HG02870 (cell line): Measurements from ENCODE around the gene EID2.

Source experiments
- ATAC-seq: cut with Tn5 transposase; IDR thresholded peaks from one replicate; pipeline ENCODE4 v1.9.1; 2021; ENCODE audit warnings: mild to moderate bottlenecking, moderate library complexity; ENCODE audit not compliant: unreplicated experiment

Gene EID2

GRCh38 chr19:39539165-39539517 is 820 bp downstream of the EID2 start:
- ATAC-seq: no peak

- ATAC-seq: no peak
Observed at GRCh38 chr19:39533791-39534190, 6.2 kb downstream of the EID2 start.

GRCh38 chr19:39533003-39533512 is 6.9 kb downstream of the EID2 start:
- no peak for ATAC-seq

- peak; percentile 89 for ATAC-seq
Observed at GRCh38 chr19:39532233-39533002, 7.5 kb downstream of the EID2 start, which contains the start of gene EID2B. TSS of gene EID2B (minus strand) at chr19:39532852. CDS start at chr19:39532802, 50 bp downstream.

- ATAC-seq: no peak
Observed at GRCh38 chr19:39531834-39532232, 8.1 kb downstream of the EID2 start.

- ATAC-seq: no peak
Observed at GRCh38 chr19:39525205-39525604, 14.8 kb downstream of the EID2 start.

GRCh38 chr19:39524495-39524894 is 15.5 kb downstream of the EID2 start:
- ATAC-seq: no peak

GRCh38 chr19:39520541-39521484 is 19.1 kb downstream of the EID2 start:
- ATAC-seq: no peak

GRCh38 chr19:39518975-39519374 is 21.0 kb downstream of the EID2 start:
- no peak for ATAC-seq

GRCh38 chr19:39518458-39518857 is 21.5 kb downstream of the EID2 start:
- no peak for ATAC-seq

GRCh38 chr19:39517432-39517831 is 22.5 kb downstream of the EID2 start:
- no peak for ATAC-seq

GRCh38 chr19:39516270-39516669 is 23.7 kb downstream of the EID2 start:
- no peak for ATAC-seq

- ATAC-seq: no peak
Observed at GRCh38 chr19:39515551-39516191, 24.3 kb downstream of the EID2 start.

- ATAC-seq: no peak
Observed at GRCh38 chr19:39514840-39515550, 25.0 kb downstream of the EID2 start, which contains the start of gene SELENOV. TSS of gene SELENOV (plus strand) at chr19:39515139. CDS start at chr19:39515213, 74 bp downstream.

- ATAC-seq: no peak
Observed at GRCh38 chr19:39512988-39513387, 27.0 kb downstream of the EID2 start.

GRCh38 chr19:39509233-39509632 is 30.7 kb downstream of the EID2 start:
- ATAC-seq: no peak

GRCh38 chr19:39508629-39509028 is 31.3 kb downstream of the EID2 start:
- no peak for ATAC-seq

- ATAC-seq: no peak
Observed at GRCh38 chr19:39507715-39508364, 32.1 kb downstream of the EID2 start.

GRCh38 chr19:39506944-39507714 is 32.8 kb downstream of the EID2 start:
- ATAC-seq: no peak
